Measurements from ENCODE around the gene TCTN2. TPM values are rescaled to one million over a fixed set of nuclear protein-coding genes. Genes with fewer than 3 reads are reported as not detected.

Gene TCTN2
- total and polyA plus RNA-seq, 2 of the 4 experiments (the other 2 are of a cell fraction): 8.4 to 13.6 TPM

- Histone ChIP-seq H2BK15ac (ENCODE audit: low read depth, low read length) (no peak overlapping the region), H3K18ac (ENCODE audit: low read depth, low read length) (no peak overlapping the region), H4K8ac (ENCODE audit: low read depth in 2 of 2, low read length in 2 of 2) (no peak overlapping the region), H2BK120ac (ENCODE audit: low read depth, low read length) (no peak overlapping the region), H3K9ac (ENCODE audit: low read depth, low read length) (no peak overlapping the region), H3K27ac (ENCODE audit: insufficient read depth, low read length) (no peak overlapping the region), H2BK5ac (ENCODE audit: low read depth, low read length, poor library complexity, severe bottlenecking) (no peak overlapping the region), H3K27me3 (ENCODE audit: control insufficient read depth, insufficient read depth, low read length) (no peaks in the 10 kb centered on the region), H3K36me3 (ENCODE audit: control insufficient read depth, insufficient read depth, low read length) (peaks cover 9% of the 10 kb centered on the region), H3K79me1 (ENCODE audit: low read depth in 1 of 2, low read length in 2 of 2) (peaks cover 0 to 1% of the 10 kb centered on the region in 2 experiments; a peak in 1 of 4 replicates), H3K9me3 (ENCODE audit: control insufficient read depth, insufficient read depth, low read length) (no peaks in the 10 kb centered on the region), H4K5ac (ENCODE audit: low read depth, low read length) (no peak overlapping the region), H2AFZ (replicated peaks; ENCODE audit: low read length, poor library complexity) (no peak overlapping the region), H3K4me1 (ENCODE audit: control insufficient read depth, insufficient read depth, low read length) (peaks cover 2% of the 10 kb centered on the region; the same call in 1 of the 2 replicates), H3K9me1 (ENCODE audit: insufficient read depth, low read length) (peaks cover 3% of the 10 kb centered on the region; the same call in 1 of the 2 replicates), H2AK9ac (replicated peaks; ENCODE audit: low read depth, low read length, poor library complexity) (no peak overlapping the region), H4K91ac (ENCODE audit: insufficient read depth, low read depth, low read length) (no peak overlapping the region), H3K4me3 (ENCODE audit: insufficient read depth, low read depth, low read length) (no peak overlapping the region), H2BK20ac (ENCODE audit: low read depth, low read length) (no peak overlapping the region), H3K4me2 (ENCODE audit: low read depth, low read length) (no peak overlapping the region), H3K56ac (ENCODE audit: extremely low read depth, insufficient read depth, low read length) (no peak overlapping the region), H2AK5ac (ENCODE audit: low read depth, low read length) (no peak overlapping the region), H3K14ac (replicated peaks; ENCODE audit: low read depth, low read length) (no peak overlapping the region), H3K23ac (ENCODE audit: low read depth, low read length) (no peak overlapping the region), H4K20me1 (ENCODE audit: insufficient read depth, low read length) (no peaks in the 10 kb centered on the region), H3K4ac (ENCODE audit: low read depth, low read length) (no peak overlapping the region)
- POLR2A ChIA-PET (ENCODE audit: unreplicated experiment): no interaction called here
- TF ChIP-seq SMC3 (IDR thresholded peaks at IDR 0.05; ENCODE audit: low read depth, low read length) (no peak), MAZ (IDR thresholded peaks at IDR 0.05; ENCODE audit: borderline replicate concordance, low read depth, low read length) (no peak), RAD21 (IDR thresholded peaks at IDR 0.05; ENCODE audit: low read length) (no peak), RFX5 (IDR thresholded peaks at IDR 0.05; ENCODE audit: low read depth, low read length) (no peak), BHLHE40 (IDR thresholded peaks at IDR 0.05; ENCODE audit: low read depth, low read length) (no peak), POLR2A (IDR thresholded peaks at IDR 0.05; ENCODE audit: low read depth, low read length) (no peak), MAFK (IDR thresholded peaks at IDR 0.05; ENCODE audit: low read depth, low read length) (no peak), ELK1 (IDR thresholded peaks at IDR 0.05; ENCODE audit: borderline replicate concordance, low read depth, low read length) (no peak), CHD1 (IDR thresholded peaks at IDR 0.05; ENCODE audit: low read depth, low read length) (no peak), RCOR1 (IDR thresholded peaks at IDR 0.05; ENCODE audit: insufficient replicate concordance, low read length) (no peak), USF2 (IDR thresholded peaks at IDR 0.05; ENCODE audit: low read depth, low read length) (no peak), NFE2L2 (IDR thresholded peaks at IDR 0.05; ENCODE audit: low read depth, low read length) (no peak), CTCF (conservative IDR thresholded peaks at IDR 0.05; ENCODE audit: low read depth, low read length) (no peak), CEBPB (IDR thresholded peaks at IDR 0.05; ENCODE audit: low read depth, low read length) (no peak), MXI1 (IDR thresholded peaks at IDR 0.05; ENCODE audit: borderline replicate concordance, low read depth, low read length) (no peak), FOS (IDR thresholded peaks at IDR 0.05; ENCODE audit: low read depth, low read length) (no peak)
- CTCF ChIA-PET: no interaction called here
- no TSS peak for BruUV-seq (replicated peaks)
- dilution Hi-C loops (cut with HindIII; ENCODE audit: low sequenced_read_pairs, unreplicated experiment) (no loop called here), in situ Hi-C loops (cut with MboI; ENCODE audit: low sequenced_read_pairs) (no loop called here), intact Hi-C loops (cut with micrococcal nuclease) (no loop called here)
- DNase-seq (no peak), ATAC-seq (ENCODE audit: low read depth) (no peak)
- no CpG with 5 or more reads among the region's 4 CpGs for WGBS, 2 experiments (ENCODE audit: extremely low coverage in 2 of 2, insufficient read length in 1 of 2)
These were observed 36.6 kb downstream of the TCTN2 start for GRCh38 chr12:123707466-123707865.

All from IMR-90 (cell line).